ENCODE results near the gene ZNF483. TPM values are rescaled to one million over a fixed set of nuclear protein-coding genes. Genes with fewer than 3 reads are reported as not detected.

Gene ZNF483
- 12.2 to 13.0 TPM (median 12.6 TPM) in 3 replicates for total RNA-seq

GRCh38 chr9:111525056-111525977 is at the start of gene ZNF483:
TSS of gene ZNF483 (plus strand) at chr9:111525179. CDS start at chr9:111527396, 2,217 bp downstream.
- Mint-ChIP-seq H3K4me3 (peak within 1 kb of the TSS; percentile 89), H3K36me3 (peaks cover 2% of the 10 kb centered on the region), H3K4me1 (peaks cover 11% of the 10 kb centered on the region), H3K27me3 (ENCODE audit: low read depth) (peaks cover 9% of the 10 kb centered on the region), H3K9me3 (no peaks in the 10 kb centered on the region), H3K27ac (peak within 1 kb of the TSS; percentile 72)
- peak; percentile 79 to 91 for DNase-seq (ENCODE audit: low spot score in 2 of 2, unreplicated experiment in 2 of 2)
- no peak for TF ChIP-seq CTCF (IDR thresholded peaks at IDR 0.05; ENCODE audit: unreplicated experiment)

DNA sequence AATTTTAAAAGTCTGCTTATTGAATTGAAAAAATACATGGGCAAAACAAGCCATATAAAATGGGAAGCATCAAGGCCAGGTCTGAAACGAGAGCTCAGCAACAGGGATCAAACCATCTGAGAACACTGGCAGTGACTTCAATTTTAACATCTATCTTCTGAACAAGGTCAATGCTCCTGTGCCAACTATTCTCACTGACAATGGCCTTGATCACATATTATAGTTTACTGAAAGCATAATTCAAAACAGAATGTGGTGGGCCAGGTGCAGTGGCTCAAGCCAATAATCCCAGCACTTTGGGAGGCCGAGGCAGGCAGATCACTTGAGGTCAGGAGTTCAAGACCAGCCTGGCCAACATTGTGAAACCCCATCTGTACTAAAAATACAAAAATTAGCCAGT is 49.8 kb upstream of the ZNF483 start:
- Mint-ChIP-seq H3K9me3 (no peaks in the 10 kb centered on the region), H3K4me1 (peaks cover 3% of the 10 kb centered on the region), H3K4me3 (no peak overlapping the region), H3K27me3 (ENCODE audit: low read depth) (no peaks in the 10 kb centered on the region), H3K27ac (no peak overlapping the region), H3K36me3 (peaks cover 2% of the 10 kb centered on the region)
- TF ChIP-seq CTCF (IDR thresholded peaks at IDR 0.05; ENCODE audit: unreplicated experiment): no peak
- DNase-seq (ENCODE audit: low spot score in 2 of 2, unreplicated experiment in 2 of 2): no peak

DNA sequence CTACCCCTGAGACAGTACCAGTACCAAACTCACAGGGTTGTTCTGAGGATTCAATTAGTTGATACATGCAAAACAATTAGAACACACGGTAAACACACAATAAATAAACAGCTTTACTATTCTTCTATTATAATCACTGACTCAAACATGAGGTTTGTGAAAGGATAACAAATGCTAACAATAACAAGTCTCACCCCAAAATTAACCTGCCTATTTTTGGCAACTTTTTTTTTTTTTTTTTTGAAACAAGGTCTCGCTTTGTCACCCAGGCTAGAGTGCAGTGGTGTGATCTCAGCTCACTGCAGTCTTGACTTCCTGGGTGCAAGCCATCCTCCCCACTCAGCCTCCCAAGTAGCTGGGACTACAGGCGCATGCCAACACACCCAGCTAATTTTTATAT is 47.3 kb upstream of the ZNF483 start:
- no peak for DNase-seq (ENCODE audit: low spot score in 2 of 2, unreplicated experiment in 2 of 2)
- no peak overlapping the region for H3K27ac Mint-ChIP-seq

DNA sequence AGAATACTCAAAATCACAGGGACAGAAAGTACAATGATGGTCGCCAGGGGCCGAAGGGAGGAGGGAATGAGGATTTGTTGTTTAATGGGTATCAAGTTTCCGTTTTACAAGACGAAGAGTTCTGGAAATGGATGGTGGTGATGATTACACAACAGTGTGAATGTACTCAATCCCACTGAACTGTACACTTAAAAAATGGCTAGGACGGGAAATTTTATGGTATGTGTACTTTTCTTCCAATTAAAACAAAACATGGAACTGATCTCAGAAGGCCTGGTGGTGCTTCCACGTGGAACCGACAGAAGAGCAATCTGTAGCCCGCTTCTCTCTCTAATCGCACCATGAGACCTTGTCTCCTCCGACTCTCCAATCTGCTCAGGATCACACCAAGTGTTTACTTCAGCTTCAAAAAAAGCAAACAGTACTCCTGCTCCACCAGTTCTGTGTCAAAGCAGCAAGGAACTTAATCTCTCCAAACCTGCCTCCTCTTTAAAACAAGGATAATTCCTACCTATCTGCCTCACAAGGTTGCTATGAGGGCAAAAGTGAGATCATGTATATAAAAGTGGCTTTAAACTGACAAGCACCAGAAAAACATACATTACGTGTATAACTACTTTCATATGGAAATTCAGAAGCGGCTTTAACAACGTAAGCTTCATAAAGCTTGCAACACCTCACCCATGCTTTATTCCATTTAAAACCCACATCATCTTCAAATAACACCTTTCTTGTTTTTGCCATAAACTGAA is 42.9 kb upstream of the ZNF483 start:
- Mint-ChIP-seq H3K9me3 (no peaks in the 10 kb centered on the region), H3K4me3 (peak overlapping the region; percentile 79), H3K27ac (peak overlapping the region; percentile 94), H3K27me3 (ENCODE audit: low read depth) (no peaks in the 10 kb centered on the region), H3K36me3 (no peaks in the 10 kb centered on the region), H3K4me1 (peaks cover 24% of the 10 kb centered on the region)
- DNase-seq (ENCODE audit: low spot score in 2 of 2, unreplicated experiment in 2 of 2): no peak
- no peak for TF ChIP-seq CTCF (IDR thresholded peaks at IDR 0.05; ENCODE audit: unreplicated experiment)

More for the DNA sequence above, 47.3 kb upstream of the ZNF483 start:
- Mint-ChIP-seq H3K4me3 (no peak overlapping the region), H3K9me3 (no peaks in the 10 kb centered on the region), H3K27me3 (ENCODE audit: low read depth) (no peaks in the 10 kb centered on the region), H3K4me1 (peaks cover 15% of the 10 kb centered on the region), H3K36me3 (peaks cover 1% of the 10 kb centered on the region)
- TF ChIP-seq CTCF (IDR thresholded peaks at IDR 0.05; ENCODE audit: unreplicated experiment): no peak

DNA sequence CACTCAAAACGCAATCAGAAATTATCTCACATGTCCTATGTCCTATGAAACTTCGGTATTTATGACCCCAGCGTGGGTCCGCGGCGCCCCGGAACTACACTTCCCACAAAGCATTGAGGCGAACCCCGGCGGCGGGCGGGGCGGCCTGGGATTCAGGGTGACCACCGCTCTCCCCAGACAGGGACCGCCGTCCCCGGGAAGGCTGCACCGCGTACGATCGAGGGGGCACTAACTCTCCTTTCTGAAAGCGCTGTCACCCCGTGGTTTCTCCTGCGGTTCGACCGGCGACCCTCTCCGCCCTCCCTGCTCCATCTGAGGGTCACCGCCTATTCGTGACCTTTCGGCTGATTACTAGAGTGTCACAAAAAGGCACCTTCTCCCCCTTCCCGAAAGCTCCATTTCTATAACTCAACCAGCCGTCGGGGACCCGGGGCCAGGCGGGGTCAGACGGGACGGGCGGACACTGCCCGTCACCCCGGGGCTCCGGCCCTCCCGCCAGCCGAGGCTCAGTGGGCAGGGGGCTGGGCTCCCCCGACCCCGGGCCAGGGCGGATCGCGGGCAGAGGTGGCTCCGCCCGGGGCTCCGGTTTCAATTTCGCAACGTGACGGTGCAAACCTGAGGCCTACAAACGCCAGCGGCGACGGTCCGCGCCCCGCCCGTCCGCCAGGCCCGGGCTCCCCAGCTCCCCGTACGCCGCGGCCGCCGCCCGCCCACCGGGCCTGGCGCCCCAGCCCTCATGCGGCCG is 42.1 kb upstream of the ZNF483 start:
- H3K27me3 Mint-ChIP-seq (ENCODE audit: low read depth): no peaks in the 10 kb centered on the region
- H3K4me3 Mint-ChIP-seq: peak overlapping the region; percentile 79
- peak; percentile 51 to 72 for DNase-seq (ENCODE audit: low spot score in 2 of 2, unreplicated experiment in 2 of 2)
- H3K9me3 Mint-ChIP-seq: no peaks in the 10 kb centered on the region
- H3K4me1 Mint-ChIP-seq: peaks cover 24% of the 10 kb centered on the region
- no peak for TF ChIP-seq CTCF (IDR thresholded peaks at IDR 0.05; ENCODE audit: unreplicated experiment)
- no peaks in the 10 kb centered on the region for H3K36me3 Mint-ChIP-seq
- peak overlapping the region; percentile 94 for H3K27ac Mint-ChIP-seq

All from mesothelial cell of epicardium (in vitro differentiated cells).